Breast epithelium (tissue), 3 donors: ENCODE data around the gene TSSK2.

Source experiments
- CTCF ChIP-seq, 3 donors: fragments of 450-650 bp; IDR thresholded peaks; one replicate each; pipeline ENCODE4 v1.5.1; 2016 to 2017; ENCODE audit warnings: antibody characterized with exemption in 3 of 3, mild to moderate bottlenecking in 3 of 3, moderate library complexity in 3 of 3
- POLR2A ChIP-seq: fragments of 450-650 bp; IDR thresholded peaks from one replicate; pipeline ENCODE4 v1.6.1; 2016; ENCODE audit warnings: antibody characterized with exemption, mild to moderate bottlenecking, moderate library complexity
- POLR2AphosphoS5 ChIP-seq, 3 donors: sonication (generic); formaldehyde crosslinking; IDR thresholded peaks; one replicate each; pipeline ENCODE4 v1.6.1; 2017; ENCODE audit warnings: antibody characterized with exemption in 3 of 3

GRCh38 chr22:19178065-19178656 lies 47.1 kb downstream of the TSSK2 start:
- no peak for TF ChIP-seq CTCF (IDR thresholded peaks at IDR 0.05)
- TF ChIP-seq POLR2A = no peak
- peak in 1 of 3 donors; percentile 23 for TF ChIP-seq POLR2AphosphoS5 (IDR thresholded peaks at IDR 0.05)
